OCI-LY7 (cell line): Measurements from ENCODE around the gene BANF1. TPM values are rescaled to one million over a fixed set of nuclear protein-coding genes. Genes with fewer than 3 reads are reported as not detected.

Source experiments
- BruUV-seq: library from RNA; stranded (reverse); fragments of 400-500 nt; replicated peaks from 2 replicates; lab custom pipeline; 2021; lab: Mats Ljungman, UMichigan
- CTCF ChIA-PET: fragments of 300-600 bp; sonication (Branson Sonifier 250); formaldehyde crosslinking; loops from one replicate; lab custom pipeline; 2022; ENCODE audit warnings: antibody characterized with exemption; ENCODE audit not compliant: unreplicated experiment; lab: Charles Lee
- POLR2A ChIA-PET: fragments of 300-600 bp; sonication (Branson Sonifier 250); formaldehyde crosslinking; loops from one replicate; lab custom pipeline; 2022; ENCODE audit warnings: antibody characterized with exemption; lab: Charles Lee
- DNase-seq: peaks from one replicate; pipeline ENCODE4 v3.0.0-alpha.2; 2015; ENCODE audit warnings: low spot score
- H2AFZ ChIP-seq: fragments of 200-600 bp; sonication (generic), shearing (Covaris generic); 2 replicates; pipeline ENCODE4 v1.6.1; 2014; ENCODE audit warnings: mild to moderate bottlenecking, antibody characterized with exemption, low read length, moderate library complexity
- H3K27ac ChIP-seq: fragments of 200-600 bp; sonication (generic); 2 replicates; pipeline ENCODE4 v1.5.1; 2014; ENCODE audit warnings: mixed run types, low read depth, mild to moderate bottlenecking, moderate library complexity, low read length, inconsistent platforms; ENCODE audit not compliant: poor library complexity, severe bottlenecking
- H3K36me3 ChIP-seq: fragments of 200-600 bp; sonication (generic); 2 replicates; pipeline ENCODE4 v1.6.1; 2014; ENCODE audit warnings: mild to moderate bottlenecking, antibody characterized with exemption, low read length, moderate library complexity, mixed read lengths; ENCODE audit not compliant: insufficient read depth
- H3K4me1 ChIP-seq: fragments of 200-600 bp; sonication (generic); 2 replicates; pipeline ENCODE4 v1.5.1; 2014; ENCODE audit warnings: mild to moderate bottlenecking, low read length; ENCODE audit not compliant: insufficient read depth, poor library complexity, severe bottlenecking
- H3K4me2 ChIP-seq: fragments of 200-600 bp; sonication (generic); 2 replicates; pipeline ENCODE4 v1.6.1; 2014; ENCODE audit warnings: mild to moderate bottlenecking, low read length
- H3K4me3 ChIP-seq: fragments of 200-600 bp; sonication (generic); 2 replicates; pipeline ENCODE4 v1.5.1; 2014; ENCODE audit warnings: mild to moderate bottlenecking, low read depth, low read length; ENCODE audit not compliant: poor library complexity, severe bottlenecking
- H3K79me2 ChIP-seq: fragments of 200-600 bp; sonication (generic); 2 replicates; pipeline ENCODE4 v1.6.1; 2016; ENCODE audit warnings: low read depth, mild to moderate bottlenecking, low read length, moderate library complexity, mixed read lengths; ENCODE audit not compliant: insufficient read depth
- H3K9me2 ChIP-seq: fragments of 200-600 bp; sonication (generic); 2 replicates; pipeline ENCODE4 v1.6.1; 2016; ENCODE audit warnings: mild to moderate bottlenecking, low read length, mixed read lengths; ENCODE audit not compliant: insufficient read depth
- H3K9me3 ChIP-seq: fragments of 200-600 bp; sonication (generic); 2 replicates; pipeline ENCODE4 v1.6.1; 2014; ENCODE audit warnings: mild to moderate bottlenecking, mixed run types, low read length, mixed read lengths
- H4K20me1 ChIP-seq: fragments of 200-600 bp; sonication (generic); 2 replicates; pipeline ENCODE4 v1.6.1; 2014; ENCODE audit warnings: mild to moderate bottlenecking, antibody characterized with exemption, low read length, moderate library complexity, mixed read lengths; ENCODE audit not compliant: insufficient read depth
- CTCF ChIP-seq: fragments of 200-600 bp; sonication (generic); conservative IDR thresholded peaks from 2 replicates; pipeline ENCODE4 v1.5.1; 2014; ENCODE audit warnings: mild to moderate bottlenecking, antibody characterized with exemption, low read length, moderate library complexity, mixed read lengths
- EZH2phosphoT487 ChIP-seq: fragments of 200-600 bp; sonication (generic); IDR thresholded peaks from 2 replicates; pipeline ENCODE4 v1.6.1; 2018; ENCODE audit warnings: low read depth, borderline replicate concordance, mild to moderate bottlenecking, mixed run types, antibody characterized with exemption, low read length, moderate library complexity, mixed read lengths
- intact Hi-C: fragments of 100-400 bp; cut with micrococcal nuclease; formaldehyde crosslinking; loops from one replicate; pipeline ENCODE4 v1.10.0; 2022; ENCODE audit not compliant: unreplicated experiment
- total RNA-seq, 2 experiments: library from RNA; depleted of rRNA in 1 of 2; stranded (reverse); fragments of >200 nt in 1 of 2; shearing (Covaris generic) in 1 of 2; gene quantifications; 2 replicates each; pipeline ENCODE4 v1.2.3, GENCODE V29; 2014 to 2022

BANF1 gene
- total RNA-seq, 2 experiments from 2014 or later = 82.2 to 317 TPM

- no peaks in the 10 kb centered on the region for H3K36me3 ChIP-seq
- H3K9me2 ChIP-seq = no peaks in the 10 kb centered on the region
- no peaks in the 10 kb centered on the region for H4K20me1 ChIP-seq
- ChIA-PET CTCF (no interaction called here), POLR2A (no interaction called here)
- no peak overlapping the region for H3K4me3 ChIP-seq
- no peaks in the 10 kb centered on the region for H3K9me3 ChIP-seq
- no peaks in the 10 kb centered on the region for H3K79me2 ChIP-seq
- H2AFZ ChIP-seq = no peak overlapping the region
- no peak for TF ChIP-seq EZH2phosphoT487
- TF ChIP-seq CTCF = no peak
- intact Hi-C loops = no loop called here
- H3K4me1 ChIP-seq = no peaks in the 10 kb centered on the region
- no peak for DNase-seq
- H3K4me2 ChIP-seq = no peak overlapping the region
- BruUV-seq = no TSS peak
- no peak overlapping the region for H3K27ac ChIP-seq
These were observed 10.9 kb downstream of the BANF1 start for GRCh38 chr11:66012946-66013761.

- no peak overlapping the region for H3K4me2 ChIP-seq
- BruUV-seq = no TSS peak
- POLR2A ChIA-PET = no interaction called here
- CTCF ChIA-PET = no interaction called here
- H3K27ac ChIP-seq = no peak overlapping the region
- TF ChIP-seq CTCF (no peak), EZH2phosphoT487 (no peak)
- no peak overlapping the region for H2AFZ ChIP-seq
- no peaks in the 10 kb centered on the region for H3K79me2 ChIP-seq
- H3K9me2 ChIP-seq = no peaks in the 10 kb centered on the region
- no peaks in the 10 kb centered on the region for H4K20me1 ChIP-seq
- H3K36me3 ChIP-seq = no peaks in the 10 kb centered on the region
- H3K4me3 ChIP-seq = no peak overlapping the region
- no peaks in the 10 kb centered on the region for H3K9me3 ChIP-seq
- intact Hi-C loops = no loop called here
- DNase-seq = no peak
- H3K4me1 ChIP-seq = no peaks in the 10 kb centered on the region
These were observed 11.4 kb downstream of the BANF1 start for GRCh38 chr11:66013762-66014100.

- CTCF ChIA-PET = no interaction called here
- Histone ChIP-seq H3K36me3 (no peaks in the 10 kb centered on the region), H3K9me3 (no peaks in the 10 kb centered on the region), H3K4me1 (no peaks in the 10 kb centered on the region), H3K9me2 (no peaks in the 10 kb centered on the region), H3K79me2 (no peaks in the 10 kb centered on the region), H3K27ac (no peak overlapping the region), H3K4me3 (no peak overlapping the region), H2AFZ (no peak overlapping the region), H4K20me1 (no peaks in the 10 kb centered on the region), H3K4me2 (no peak overlapping the region)
- no TSS peak for BruUV-seq
- no peak for DNase-seq
- intact Hi-C loops = no loop called here
- TF ChIP-seq CTCF (no peak), EZH2phosphoT487 (no peak)
- POLR2A ChIA-PET = interaction anchor here (0.6 kb wide), 1 partner anchor 193 kb away, joined by 4 read pairs; no protein-coding TSS in a partner anchor
These were observed 12.6 kb downstream of the BANF1 start for GRCh38 chr11:66014804-66015453.
